HEK293 (cell line): ENCODE results near the gene EDDM13.

Source experiments
- ZNF335 ChIP-seq: fragments of 450-650 bp; formaldehyde crosslinking; conservative IDR thresholded peaks from 2 replicates; pipeline ENCODE4 v1.5.1; 2016; ENCODE audit warnings: missing biosample characterization, missing genetic modification characterization
- ZNF354C ChIP-seq: fragments of 450-650 bp; formaldehyde crosslinking; IDR thresholded peaks from 2 replicates; pipeline ENCODE4 v1.5.1; 2016; ENCODE audit warnings: missing biosample characterization, missing genetic modification characterization, low read depth, borderline replicate concordance
- ZNF514 ChIP-seq: fragments of 450-650 bp; formaldehyde crosslinking; IDR thresholded peaks from 2 replicates; pipeline ENCODE4 v1.5.1; 2016; ENCODE audit warnings: missing biosample characterization, missing genetic modification characterization
- ZNF585B ChIP-seq: fragments of 450-650 bp; formaldehyde crosslinking; IDR thresholded peaks from 2 replicates; pipeline ENCODE4 v1.5.1; 2016; ENCODE audit warnings: missing biosample characterization, missing genetic modification characterization
- ZNF776 ChIP-seq: fragments of 450-650 bp; formaldehyde crosslinking; IDR thresholded peaks from 2 replicates; pipeline ENCODE4 v1.5.0; 2017; ENCODE audit warnings: missing biosample characterization, missing genetic modification characterization, borderline replicate concordance
- TF ChIP-seq, protein P1 (sequence below): fragments of 450-650 bp; formaldehyde crosslinking; IDR thresholded peaks from 2 replicates; pipeline ENCODE4 v1.5.1; 2016; ENCODE audit warnings: missing biosample characterization, missing genetic modification characterization
- TF ChIP-seq, protein P2 (sequence below): fragments of 450-650 bp; formaldehyde crosslinking; IDR thresholded peaks from 2 replicates; pipeline ENCODE4 v1.5.1; 2016; ENCODE audit warnings: missing biosample characterization, missing genetic modification characterization

- TF ChIP-seq, protein P1, sequence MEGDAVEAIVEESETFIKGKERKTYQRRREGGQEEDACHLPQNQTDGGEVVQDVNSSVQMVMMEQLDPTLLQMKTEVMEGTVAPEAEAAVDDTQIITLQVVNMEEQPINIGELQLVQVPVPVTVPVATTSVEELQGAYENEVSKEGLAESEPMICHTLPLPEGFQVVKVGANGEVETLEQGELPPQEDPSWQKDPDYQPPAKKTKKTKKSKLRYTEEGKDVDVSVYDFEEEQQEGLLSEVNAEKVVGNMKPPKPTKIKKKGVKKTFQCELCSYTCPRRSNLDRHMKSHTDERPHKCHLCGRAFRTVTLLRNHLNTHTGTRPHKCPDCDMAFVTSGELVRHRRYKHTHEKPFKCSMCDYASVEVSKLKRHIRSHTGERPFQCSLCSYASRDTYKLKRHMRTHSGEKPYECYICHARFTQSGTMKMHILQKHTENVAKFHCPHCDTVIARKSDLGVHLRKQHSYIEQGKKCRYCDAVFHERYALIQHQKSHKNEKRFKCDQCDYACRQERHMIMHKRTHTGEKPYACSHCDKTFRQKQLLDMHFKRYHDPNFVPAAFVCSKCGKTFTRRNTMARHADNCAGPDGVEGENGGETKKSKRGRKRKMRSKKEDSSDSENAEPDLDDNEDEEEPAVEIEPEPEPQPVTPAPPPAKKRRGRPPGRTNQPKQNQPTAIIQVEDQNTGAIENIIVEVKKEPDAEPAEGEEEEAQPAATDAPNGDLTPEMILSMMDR (tag by site-specific recombination), result no peak
- TF ChIP-seq ZNF335 (tag by site-specific recombination), result no peak
- TF ChIP-seq ZNF585B (tag by site-specific recombination), result no peak
- TF ChIP-seq ZNF514 (tag by site-specific recombination), result no peak
- TF ChIP-seq ZNF354C (tag by site-specific recombination), result no peak
- TF ChIP-seq, protein P2, sequence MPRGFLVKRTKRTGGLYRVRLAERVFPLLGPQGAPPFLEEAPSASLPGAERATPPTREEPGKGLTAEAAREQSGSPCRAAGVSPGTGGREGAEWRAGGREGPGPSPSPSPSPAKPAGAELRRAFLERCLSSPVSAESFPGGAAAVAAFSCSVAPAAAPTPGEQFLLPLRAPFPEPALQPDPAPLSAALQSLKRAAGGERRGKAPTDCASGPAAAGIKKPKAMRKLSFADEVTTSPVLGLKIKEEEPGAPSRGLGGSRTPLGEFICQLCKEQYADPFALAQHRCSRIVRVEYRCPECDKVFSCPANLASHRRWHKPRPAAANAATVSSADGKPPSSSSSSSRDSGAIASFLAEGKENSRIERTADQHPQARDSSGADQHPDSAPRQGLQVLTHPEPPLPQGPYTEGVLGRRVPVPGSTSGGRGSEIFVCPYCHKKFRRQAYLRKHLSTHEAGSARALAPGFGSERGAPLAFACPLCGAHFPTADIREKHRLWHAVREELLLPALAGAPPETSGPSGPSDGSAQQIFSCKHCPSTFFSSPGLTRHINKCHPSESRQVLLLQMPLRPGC (tag by site-specific recombination), result no peak
- no peak for TF ChIP-seq ZNF776 (tag by site-specific recombination)
These were observed 83.0 kb downstream of the EDDM13 start for GRCh38 chr19:56355517-56355916.
